OCI-LY3 (cell line): ENCODE measurements around the gene F2RL3.
"Not testable (repeated sequence)": the region's sequence is repeated elsewhere in the genome, so short reads cannot be mapped to it uniquely, and the experiment has no call there.

ENCODE experiments used
- CTCF ChIP-seq: fragments of 200-600, 300-600 bp; sonication (generic); IDR thresholded peaks from 2 replicates; pipeline ENCODE4 v1.5.1; 2014; ENCODE audit warnings: antibody characterized with exemption, low read length, low read depth
- EZH2phosphoT487 ChIP-seq: fragments of 200-600 bp; shearing (Covaris generic); IDR thresholded peaks from 2 replicates; pipeline ENCODE4 v1.6.1; 2018; ENCODE audit warnings: antibody characterized with exemption, mixed run types, low read depth

GRCh38 chr19:16937796-16938195 lies 49.0 kb downstream of the F2RL3 start:
- not testable (repeated sequence) for TF ChIP-seq CTCF, EZH2phosphoT487
